HG02642 (cell line): ENCODE results near the gene HDLBP.
A peak's percentile ranks its signal among the peaks of the same experiment; 100 is the strongest.

Experiments
- ATAC-seq: cut with Tn5 transposase; IDR thresholded peaks from one replicate; pipeline ENCODE4 v1.9.1; 2021; ENCODE audit warnings: mild to moderate bottlenecking; ENCODE audit not compliant: unreplicated experiment, poor library complexity

The HDLBP gene

GRCh38 chr2:241315093-241315878 is at the start of gene HDLBP:
HDLBP (minus strand) TSS chr2:241315672; CDS start chr2:241266869, 48,803 bp downstream.
- peak; percentile 76 for ATAC-seq

GRCh38 chr2:241364781-241365180 is 49.3 kb upstream of the HDLBP start:
- ATAC-seq, result no peak

- no peak for ATAC-seq
Measured at GRCh38 chr2:241363426-241363825, 48.0 kb upstream of the HDLBP start.

- ATAC-seq, result no peak
Measured at GRCh38 chr2:241359481-241360045, 44.1 kb upstream of the HDLBP start.

- ATAC-seq, result no peak
Measured at GRCh38 chr2:241358470-241358869, 43.0 kb upstream of the HDLBP start.

- no peak for ATAC-seq
Measured at GRCh38 chr2:241357531-241357930, 42.1 kb upstream of the HDLBP start.

- ATAC-seq, result no peak
Measured at GRCh38 chr2:241356871-241357260, 41.4 kb upstream of the HDLBP start.

GRCh38 chr2:241355983-241356870 is 40.8 kb upstream of the HDLBP start, which contains the start of gene FARP2:
FARP2 (plus strand) TSS chr2:241356285; CDS start chr2:241373108, 16,823 bp downstream.
- peak; percentile 86 for ATAC-seq

- peak; percentile 29 for ATAC-seq
Measured at GRCh38 chr2:241354668-241355658, 39.5 kb upstream of the HDLBP start.

GRCh38 chr2:241352227-241352626 is 36.8 kb upstream of the HDLBP start:
- no peak for ATAC-seq

GRCh38 chr2:241351640-241352031 is 36.2 kb upstream of the HDLBP start:
- ATAC-seq, result no peak

- ATAC-seq, result no peak
Measured at GRCh38 chr2:241350878-241351639, 35.6 kb upstream of the HDLBP start.

GRCh38 chr2:241350530-241350877 is 35.0 kb upstream of the HDLBP start:
- ATAC-seq, result no peak

GRCh38 chr2:241349941-241350340 is 34.5 kb upstream of the HDLBP start:
- no peak for ATAC-seq

- no peak for ATAC-seq
Measured at GRCh38 chr2:241344925-241345651, 29.6 kb upstream of the HDLBP start.

GRCh38 chr2:241340631-241341163 is 25.2 kb upstream of the HDLBP start:
- no peak for ATAC-seq

GRCh38 chr2:241339839-241340630 is 24.6 kb upstream of the HDLBP start:
- no peak for ATAC-seq
